ENCODE measurements around the gene TBX1.

TBX1 gene

GRCh38 chr22:19801340-19802000 is 40.9 kb downstream of the TBX1 start:
- DNase-seq: no peak

- no peak for DNase-seq
Observed at GRCh38 chr22:19802001-19802893, 41.7 kb downstream of the TBX1 start.

- no peak for DNase-seq
Observed at GRCh38 chr22:19802894-19803735, 42.5 kb downstream of the TBX1 start.

GRCh38 chr22:19803736-19804267 is 43.2 kb downstream of the TBX1 start:
- no peak for DNase-seq

GRCh38 chr22:19805821-19806212 is 45.2 kb downstream of the TBX1 start:
- DNase-seq: no peak

GRCh38 chr22:19806213-19807160 is 45.9 kb downstream of the TBX1 start:
- no peak for DNase-seq

- DNase-seq: no peak
Observed at GRCh38 chr22:19807161-19807913, 46.8 kb downstream of the TBX1 start.

GRCh38 chr22:19807914-19808872 is 47.6 kb downstream of the TBX1 start:
- no peak for DNase-seq

- DNase-seq: no peak
Observed at GRCh38 chr22:19808873-19809478, 48.4 kb downstream of the TBX1 start.

GRCh38 chr22:19809741-19810140 is 49.2 kb downstream of the TBX1 start:
- DNase-seq: no peak

GRCh38 chr22:19810381-19811201 is 50.0 kb downstream of the TBX1 start:
- DNase-seq: no peak

- no peak for DNase-seq
Observed at GRCh38 chr22:19811211-19811621, 50.6 kb downstream of the TBX1 start.

- no peak for DNase-seq
Observed at GRCh38 chr22:19811811-19812771, 51.5 kb downstream of the TBX1 start.

GRCh38 chr22:19812910-19813309 is 52.3 kb downstream of the TBX1 start:
- no peak for DNase-seq

- DNase-seq: no peak
Observed at GRCh38 chr22:19814428-19814827, 53.9 kb downstream of the TBX1 start.

GRCh38 chr22:19815093-19815822 is 54.7 kb downstream of the TBX1 start:
- DNase-seq: no peak

Data from stimulated activated naive CD4-positive, alpha-beta T cell (primary cell).